Measurements from ENCODE around the gene FGGY.

FGGY gene

GRCh38 chr1:59805554-59805953 is 508.7 kb downstream of the FGGY start:
- no peak for DNase-seq

All from suppressor macrophage treated with lipopolysaccharide for 4 hours (primary cell).